ENCODE data around the gene COMMD1.
"Not testable (repeated sequence)": the region's sequence is repeated elsewhere in the genome, so short reads cannot be mapped to it uniquely, and the experiment has no call there.

Gene COMMD1

GRCh38 chr2:62152000-62152399, 246.5 kb downstream of the COMMD1 start:
- TF ChIP-seq, protein P1, sequence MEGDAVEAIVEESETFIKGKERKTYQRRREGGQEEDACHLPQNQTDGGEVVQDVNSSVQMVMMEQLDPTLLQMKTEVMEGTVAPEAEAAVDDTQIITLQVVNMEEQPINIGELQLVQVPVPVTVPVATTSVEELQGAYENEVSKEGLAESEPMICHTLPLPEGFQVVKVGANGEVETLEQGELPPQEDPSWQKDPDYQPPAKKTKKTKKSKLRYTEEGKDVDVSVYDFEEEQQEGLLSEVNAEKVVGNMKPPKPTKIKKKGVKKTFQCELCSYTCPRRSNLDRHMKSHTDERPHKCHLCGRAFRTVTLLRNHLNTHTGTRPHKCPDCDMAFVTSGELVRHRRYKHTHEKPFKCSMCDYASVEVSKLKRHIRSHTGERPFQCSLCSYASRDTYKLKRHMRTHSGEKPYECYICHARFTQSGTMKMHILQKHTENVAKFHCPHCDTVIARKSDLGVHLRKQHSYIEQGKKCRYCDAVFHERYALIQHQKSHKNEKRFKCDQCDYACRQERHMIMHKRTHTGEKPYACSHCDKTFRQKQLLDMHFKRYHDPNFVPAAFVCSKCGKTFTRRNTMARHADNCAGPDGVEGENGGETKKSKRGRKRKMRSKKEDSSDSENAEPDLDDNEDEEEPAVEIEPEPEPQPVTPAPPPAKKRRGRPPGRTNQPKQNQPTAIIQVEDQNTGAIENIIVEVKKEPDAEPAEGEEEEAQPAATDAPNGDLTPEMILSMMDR (IDR thresholded peaks at IDR 0.05; ENCODE audit: low read depth, low read length): no peak
- DNase-seq (ENCODE audit: extremely low read depth, low read depth): no peak

DNA sequence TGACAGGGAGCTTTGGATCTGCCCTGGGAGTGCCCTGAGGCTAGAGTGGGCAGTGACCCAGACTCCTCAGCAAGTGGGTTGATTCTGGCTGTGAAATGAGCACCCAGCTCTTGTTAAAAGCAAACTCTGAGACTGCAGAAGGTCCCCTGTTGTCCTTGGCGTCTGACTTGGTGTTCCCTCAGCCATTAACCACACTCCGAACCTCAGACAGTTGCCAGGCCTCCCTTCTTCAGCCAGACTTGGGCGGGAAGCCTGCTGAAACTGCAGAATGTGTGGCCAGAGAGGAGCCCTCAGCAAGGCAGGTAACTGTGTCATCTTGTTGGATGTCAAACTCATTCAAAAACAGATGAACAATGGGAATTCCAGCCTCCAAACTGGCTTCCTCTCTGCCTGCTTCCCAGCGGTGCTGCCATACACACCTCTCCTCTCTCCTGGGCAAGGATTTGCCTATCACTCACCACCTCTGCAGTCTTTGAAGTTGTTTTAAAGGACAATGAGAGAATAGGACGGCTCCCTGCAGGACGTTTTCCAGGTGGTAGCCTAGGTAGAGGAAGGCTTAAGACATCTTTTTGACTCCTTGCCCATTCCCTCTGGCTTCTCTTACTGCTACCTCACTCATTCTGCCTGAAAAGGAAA, 251.5 kb downstream of the COMMD1 start:
- DNase-seq (ENCODE audit: extremely low read depth, low read depth): no peak

DNA sequence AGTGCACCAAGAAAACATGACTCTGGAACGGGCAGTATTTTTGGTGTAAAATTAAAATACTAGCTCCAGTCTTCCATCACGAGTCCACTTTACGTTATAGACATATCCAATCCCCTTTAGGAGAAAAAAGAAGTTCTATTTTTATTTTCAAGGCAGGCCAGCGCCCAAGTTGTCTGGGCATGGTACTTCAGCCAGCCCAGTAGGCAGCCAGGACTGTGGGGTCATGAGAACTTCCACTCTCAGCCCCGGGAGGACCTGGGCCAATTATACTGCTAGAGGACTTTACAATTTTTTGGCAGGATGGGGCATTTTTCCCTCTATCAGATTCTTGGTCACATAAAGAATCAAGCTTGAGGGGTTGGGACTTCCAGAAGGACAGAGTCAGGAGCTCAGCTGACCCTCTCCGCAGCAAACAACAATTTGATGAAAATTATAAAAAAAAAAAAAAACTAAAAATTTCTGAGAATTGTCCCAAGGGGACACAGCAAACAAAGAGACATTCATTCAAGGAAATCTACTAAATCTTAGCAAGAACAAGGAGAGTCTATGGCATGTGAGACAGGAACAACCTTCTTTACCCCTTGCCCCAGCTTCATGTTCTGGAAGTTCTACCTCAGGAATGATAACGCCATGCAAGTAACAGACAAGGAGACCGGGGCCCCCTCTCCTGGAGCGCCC, 253.1 kb downstream of the COMMD1 start:
- DNase-seq (ENCODE audit: extremely low read depth, low read depth): no peak
- TF ChIP-seq, protein P1 (IDR thresholded peaks at IDR 0.05; ENCODE audit: low read depth, low read length): no peak

More for the DNA sequence above, 251.5 kb downstream of the COMMD1 start:
- TF ChIP-seq, protein P1 (IDR thresholded peaks at IDR 0.05; ENCODE audit: low read depth, low read length): no peak

- not testable (repeated sequence) for DNase-seq (ENCODE audit: extremely low read depth, low read depth)
Measured at GRCh38 chr2:62160691-62161090, 255.2 kb downstream of the COMMD1 start.

DNA sequence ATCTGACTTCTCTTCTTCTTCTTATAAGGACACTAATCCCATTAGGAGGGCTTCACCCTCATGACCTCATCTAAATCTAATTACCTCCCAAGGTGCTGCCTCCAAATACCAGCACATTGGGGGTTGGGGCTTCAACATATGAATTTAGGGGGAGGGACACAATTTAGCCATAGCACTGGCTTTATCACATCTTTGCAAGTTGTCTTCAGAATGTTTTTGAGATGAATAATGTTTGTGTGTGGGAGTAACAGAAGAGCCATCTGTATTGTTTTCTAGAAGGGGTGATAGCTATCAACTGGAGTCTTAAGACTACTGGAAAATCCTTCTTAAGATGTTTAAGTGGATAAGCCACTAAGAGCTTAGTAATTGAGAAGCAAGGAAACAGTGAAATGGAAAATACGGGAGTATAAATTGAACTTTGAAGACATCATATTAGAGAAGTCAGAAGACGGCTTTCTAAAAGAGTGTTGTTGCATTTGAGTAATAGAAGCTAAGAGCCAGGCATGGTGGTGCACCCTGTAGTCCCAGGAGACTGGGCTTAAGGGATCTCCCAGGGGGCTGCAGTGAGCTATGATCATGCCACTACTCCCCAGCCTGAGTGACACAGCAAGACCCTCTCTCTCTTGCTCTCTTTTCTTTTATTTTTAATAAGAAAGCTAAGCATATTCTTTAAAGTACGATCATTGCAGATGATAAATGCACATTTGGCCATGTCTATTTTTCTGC, 257.8 kb downstream of the COMMD1 start:
- TF ChIP-seq, protein P1 (IDR thresholded peaks at IDR 0.05; ENCODE audit: low read depth, low read length): no peak
- DNase-seq (ENCODE audit: extremely low read depth, low read depth): no peak

DNA sequence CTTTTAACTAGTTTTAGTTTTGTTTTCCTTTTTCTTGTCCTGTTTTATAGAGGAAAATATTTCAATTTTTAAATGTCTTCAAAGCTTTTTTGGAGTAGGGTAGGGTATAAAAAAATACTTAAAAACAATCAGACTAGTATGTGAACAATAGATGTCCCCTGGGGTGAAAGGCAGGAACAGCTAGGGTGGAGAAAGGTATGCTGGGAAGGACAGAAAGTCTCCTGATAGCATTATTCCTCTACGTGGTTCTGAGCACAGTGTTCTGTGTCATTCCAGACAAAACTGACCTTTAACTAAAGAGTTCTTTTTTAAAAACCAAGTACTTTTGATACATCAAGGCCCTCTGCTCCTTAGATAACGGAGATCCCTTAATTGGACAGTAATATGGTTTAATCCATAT, 258.4 kb downstream of the COMMD1 start:
- TF ChIP-seq, protein P1 (IDR thresholded peaks at IDR 0.05; ENCODE audit: low read depth, low read length): no peak

GRCh38 chr2:62175728-62176127, 270.3 kb downstream of the COMMD1 start:
- TF ChIP-seq, protein P1 (IDR thresholded peaks at IDR 0.05; ENCODE audit: low read depth, low read length): no peak
- no peak for DNase-seq (ENCODE audit: extremely low read depth, low read depth)

More for the DNA sequence above, 258.4 kb downstream of the COMMD1 start:
- no peak for DNase-seq (ENCODE audit: extremely low read depth, low read depth)

All from AG09319 (cell line).